H9 (cell line): ENCODE results near the gene EHMT2. TPM values are rescaled to one million over a fixed set of nuclear protein-coding genes. Genes with fewer than 3 reads are reported as not detected.

Source experiments
- DNase-seq: peaks from one replicate; pipeline ENCODE4 v3.0.0-alpha.2; 2017
- H2AFZ ChIP-seq: one replicate; pipeline ENCODE4 v1.6.1; 2013; ENCODE audit warnings: mild to moderate bottlenecking, low read length, control low read depth, moderate library complexity
- H2AK5ac ChIP-seq: 2 replicates; pipeline ENCODE4 v1.6.1; 2013; ENCODE audit warnings: low read length, control low read depth, mixed read lengths; ENCODE audit not compliant: insufficient read length
- H2BK120ac ChIP-seq: one replicate; pipeline ENCODE4 v1.6.1; 2013; ENCODE audit warnings: low read depth, mild to moderate bottlenecking, low read length, control low read depth, inconsistent platforms; ENCODE audit not compliant: poor library complexity, severe bottlenecking
- H2BK12ac ChIP-seq: 2 replicates; pipeline ENCODE4 v1.6.1; 2013; ENCODE audit warnings: low read length, control low read depth, mixed read lengths, low read depth; ENCODE audit not compliant: insufficient read length
- H2BK15ac ChIP-seq: 2 replicates; pipeline ENCODE4 v1.6.1; 2013; ENCODE audit warnings: low read depth, low read length, control low read depth
- H2BK20ac ChIP-seq: one replicate; pipeline ENCODE4 v1.6.1; 2013; ENCODE audit warnings: low read depth, mild to moderate bottlenecking, low read length, control low read depth, inconsistent platforms; ENCODE audit not compliant: poor library complexity, severe bottlenecking
- H2BK5ac ChIP-seq: 2 replicates; pipeline ENCODE4 v1.6.1; 2013; ENCODE audit warnings: low read length, control low read depth, mixed read lengths; ENCODE audit not compliant: insufficient read length
- H3K14ac ChIP-seq: 2 replicates; pipeline ENCODE4 v1.6.1; 2013; ENCODE audit warnings: low read length, control low read depth; ENCODE audit not compliant: insufficient read depth
- H3K18ac ChIP-seq: 2 replicates; pipeline ENCODE4 v1.6.1; 2013; ENCODE audit warnings: low read depth, mild to moderate bottlenecking, mixed read lengths, low read length, control low read depth; ENCODE audit not compliant: insufficient read length
- H3K23ac ChIP-seq: 2 replicates; pipeline ENCODE4 v1.6.1; 2013; ENCODE audit warnings: low read length, control low read depth, mixed read lengths, low read depth; ENCODE audit not compliant: insufficient read length
- H3K23me2 ChIP-seq: 2 replicates; pipeline ENCODE4 v1.6.1; 2013; ENCODE audit warnings: low read depth, mild to moderate bottlenecking, mixed read lengths, low read length, control low read depth; ENCODE audit not compliant: insufficient read length, poor library complexity, severe bottlenecking
- H3K27ac ChIP-seq: 2 replicates; pipeline ENCODE4 v1.5.1; 2013; ENCODE audit warnings: low read length, control low read depth, mixed read lengths, low read depth; ENCODE audit not compliant: insufficient read length
- H3K27me3 ChIP-seq: 2 replicates; pipeline ENCODE4 v1.6.1; 2013; ENCODE audit warnings: low read length, control low read depth, inconsistent platforms; ENCODE audit not compliant: insufficient read depth
- H3K4ac ChIP-seq: 2 replicates; pipeline ENCODE4 v1.6.1; 2013; ENCODE audit warnings: low read depth, mild to moderate bottlenecking, control low read depth, inconsistent platforms, low read length, moderate library complexity
- H3K4me1 ChIP-seq: 2 replicates; pipeline ENCODE4 v1.6.1; 2013; ENCODE audit warnings: low read length, control low read depth, inconsistent platforms; ENCODE audit not compliant: insufficient read depth
- H3K4me2 ChIP-seq: 2 replicates; pipeline ENCODE4 v1.6.1; 2013; ENCODE audit warnings: low read length, control low read depth, mixed read lengths; ENCODE audit not compliant: insufficient read length, insufficient read depth
- H3K56ac ChIP-seq: 2 replicates; pipeline ENCODE4 v1.6.1; 2013; ENCODE audit warnings: low read depth, mild to moderate bottlenecking, mixed read lengths, low read length, control low read depth; ENCODE audit not compliant: insufficient read length
- H3K79me1 ChIP-seq: 2 replicates; pipeline ENCODE4 v1.6.1; 2013; ENCODE audit warnings: low read depth, mild to moderate bottlenecking, moderate library complexity, low read length, control low read depth, inconsistent platforms; ENCODE audit not compliant: insufficient read depth, poor library complexity, severe bottlenecking
- H3K79me2 ChIP-seq: 2 replicates; pipeline ENCODE4 v1.6.1; 2013; ENCODE audit warnings: low read length, control low read depth, inconsistent platforms; ENCODE audit not compliant: insufficient read depth
- H3K9ac ChIP-seq: 2 replicates; pipeline ENCODE4 v1.6.1; 2013; ENCODE audit warnings: low read length, control low read depth, mixed read lengths; ENCODE audit not compliant: insufficient read length; ENCODE audit errors: extremely low read depth
- H3K9me3 ChIP-seq: one replicate; pipeline ENCODE4 v1.6.1; 2013; ENCODE audit warnings: low read depth, low read length, inconsistent platforms; ENCODE audit not compliant: control insufficient read depth
- H3T11ph ChIP-seq: one replicate; pipeline ENCODE4 v1.6.1; 2013; ENCODE audit warnings: mild to moderate bottlenecking, low read length, control low read depth, inconsistent platforms
- H4K20me1 ChIP-seq: one replicate; pipeline ENCODE4 v1.6.1; 2013; ENCODE audit not compliant: control insufficient read depth, insufficient read length, insufficient read depth
- H4K5ac ChIP-seq: 2 replicates; pipeline ENCODE4 v1.6.1; 2013; ENCODE audit warnings: low read depth, mild to moderate bottlenecking, mixed read lengths, low read length, control low read depth; ENCODE audit not compliant: insufficient read length
- H4K8ac ChIP-seq: replicated peaks from 2 replicates; pipeline ENCODE4 v1.6.1; 2013; ENCODE audit warnings: low read length, control low read depth, mixed read lengths, low read depth; ENCODE audit not compliant: insufficient read length
- H4K91ac ChIP-seq: 2 replicates; pipeline ENCODE4 v1.6.1; 2013; ENCODE audit warnings: low read depth, mild to moderate bottlenecking, moderate library complexity, mixed read lengths, low read length, control low read depth; ENCODE audit not compliant: insufficient read length
- H3K27ac Mint-ChIP-seq, 3 experiments: 2 replicates in 2 of 3; 3 replicates in 1 of 3; pipeline ENCODE4 v1.8.0; 2020 to 2021; ENCODE audit warnings: mixed read lengths in 3 of 3, mild to moderate bottlenecking in 1 of 3, moderate library complexity in 1 of 3
- H3K27me3 Mint-ChIP-seq: 2 replicates; pipeline ENCODE4 v1.8.0; 2021; ENCODE audit warnings: low read depth, mild to moderate bottlenecking, moderate library complexity, mixed read lengths
- H3K36me3 Mint-ChIP-seq, 3 experiments: 2 replicates in 2 of 3; 3 replicates in 1 of 3; pipeline ENCODE4 v1.8.0; 2020 to 2021; ENCODE audit warnings: low read depth in 3 of 3, mixed read lengths in 3 of 3; ENCODE audit not compliant: insufficient read depth in 1 of 3
- H3K4me1 Mint-ChIP-seq, 2 experiments: 2 replicates each; pipeline ENCODE4 v1.8.0; 2020; ENCODE audit warnings: mixed read lengths in 2 of 2
- H3K4me3 Mint-ChIP-seq, 2 experiments: 2 replicates in 1 of 2; 3 replicates in 1 of 2; pipeline ENCODE4 v1.8.0; 2020 to 2021; ENCODE audit warnings: mild to moderate bottlenecking in 2 of 2, mixed read lengths in 2 of 2, moderate library complexity in 1 of 2
- H3K9me3 Mint-ChIP-seq, 2 experiments: 2 replicates in 1 of 2; 3 replicates in 1 of 2; pipeline ENCODE4 v1.8.0; 2020; ENCODE audit warnings: mild to moderate bottlenecking in 2 of 2, mixed read lengths in 2 of 2, moderate library complexity in 1 of 2
- CTCF ChIP-seq: fragments of 200-600 bp; sonication (generic); conservative IDR thresholded peaks from 3 replicates; pipeline ENCODE4 v1.8.0; 2021; ENCODE audit warnings: antibody characterized with exemption, mild to moderate bottlenecking
- WGBS: extraction: QIAGEN DNeasy Blood & Tissue Kit; methylation state at CpG from one replicate; pipeline ENCODE4 v1.1.7; 2013; ENCODE audit warnings: missing lambda C conversion rate, low lambda C conversion rate, mixed read lengths; ENCODE audit not compliant: insufficient read length; ENCODE audit errors: extremely low coverage; 5-methylcytosine and 5-hydroxymethylcytosine counted together
- total RNA-seq: library from RNA; stranded (reverse); gene quantifications from 2 replicates; pipeline ENCODE4 v1.2.1, GENCODE V29; 2021

The EHMT2 gene
- total RNA-seq, 1 experiment from 2014 or later: 124 TPM

GRCh38 chr6:31878726-31879125 lies 18.8 kb downstream of the EHMT2 start, which contains the start of gene SLC44A4:
TSS of gene SLC44A4 (minus strand) at chr6:31878997. CDS start at chr6:31878980, 17 bp downstream.
- no peak within 1 kb of the TSS for H2BK15ac ChIP-seq
- H3K27ac ChIP-seq: no peak within 1 kb of the TSS
- Mint-ChIP-seq H3K9me3 (no peaks in the 10 kb centered on the region), H3K27me3 (no peaks in the 10 kb centered on the region; the same call in 1 of the 2 replicates), H3K4me1 (peaks cover 3 to 27% of the 10 kb centered on the region in 2 experiments), H3K4me3 (peak within 1 kb of the TSS; percentile 27 to 46; a peak in 4 of 5 replicates), H3K36me3 (peaks cover 30 to 42% (median 41%) of the 10 kb centered on the region in 3 experiments; a peak in 6 of 7 replicates), H3K27ac (peak within 1 kb of the TSS in 2 of 3 experiments; percentile 68 to 77; a peak in 5 of 7 replicates)
- H3K56ac ChIP-seq: no peak within 1 kb of the TSS
- no peak within 1 kb of the TSS for H3K23ac ChIP-seq
- no peaks in the 10 kb centered on the region for H3K79me2 ChIP-seq
- no peak within 1 kb of the TSS for H3K4me2 ChIP-seq
- H4K20me1 ChIP-seq: no peaks in the 10 kb centered on the region
- no peaks in the 10 kb centered on the region for H3K9me3 ChIP-seq
- H3K23me2 ChIP-seq: no peaks in the 10 kb centered on the region
- no peak within 1 kb of the TSS for H2BK5ac ChIP-seq
- no peak within 1 kb of the TSS for H4K5ac ChIP-seq
- no peak within 1 kb of the TSS for H3K4ac ChIP-seq
- no peak within 1 kb of the TSS for H2AK5ac ChIP-seq
- no peak for TF ChIP-seq CTCF
- no peak within 1 kb of the TSS for H2BK20ac ChIP-seq
- no peak within 1 kb of the TSS for H2BK12ac ChIP-seq
- H3K9ac ChIP-seq: no peak within 1 kb of the TSS
- no peak within 1 kb of the TSS for H4K91ac ChIP-seq
- no peak within 1 kb of the TSS for H2BK120ac ChIP-seq
- no peaks in the 10 kb centered on the region for H3K79me1 ChIP-seq
- H2AFZ ChIP-seq: no peak within 1 kb of the TSS
- WGBS: no CpG with 5 or more reads among the region's 18 CpGs
- no peak within 1 kb of the TSS for H3T11ph ChIP-seq
- no peaks in the 10 kb centered on the region for H3K4me1 ChIP-seq
- DNase-seq: peak; percentile 71
- H3K18ac ChIP-seq: no peak within 1 kb of the TSS
- H3K14ac ChIP-seq: no peak within 1 kb of the TSS
- H4K8ac ChIP-seq: no peak within 1 kb of the TSS
- no peaks in the 10 kb centered on the region for H3K27me3 ChIP-seq
